ENCODE measurements around the gene TAGLN. TPM values are rescaled to one million over a fixed set of nuclear protein-coding genes. Genes with fewer than 3 reads are reported as not detected.

Gene TAGLN
- total RNA-seq, 1 experiment from 2014 or later: 71.5 TPM

GRCh38 chr11:117255966-117256365 lies 56.8 kb downstream of the TAGLN start (continued):
- TF ChIP-seq ZNF512 (CRISPR knock-in tag; IDR thresholded peaks at IDR 0.05; ENCODE audit: borderline replicate concordance) (no peak), TCF7 (CRISPR knock-in tag; IDR thresholded peaks at IDR 0.05; ENCODE audit: low read depth) (no peak)

DNA sequence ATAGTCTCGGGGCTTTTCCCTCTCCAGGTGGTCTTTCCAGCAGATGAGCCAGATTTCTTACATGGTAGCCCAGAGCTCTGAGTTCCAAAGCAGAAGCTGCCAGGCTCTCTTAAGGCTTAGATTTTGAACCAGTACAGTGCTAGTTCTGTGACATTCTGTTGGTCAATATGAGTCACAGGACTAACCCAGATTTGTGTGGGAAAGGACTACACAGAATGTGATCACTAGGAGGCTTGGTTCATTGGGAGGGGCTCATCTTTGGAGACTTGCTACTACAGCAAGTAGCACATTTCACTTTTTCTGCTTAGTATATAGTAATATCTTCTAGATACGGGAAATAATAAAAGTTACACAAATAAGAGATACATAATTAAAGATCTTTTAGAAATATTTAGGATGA lies 57.4 kb downstream of the TAGLN start:
- Mint-ChIP-seq H3K9me3 (no peaks in the 10 kb centered on the region), H3K4me3 (no peak overlapping the region), H3K36me3 (peaks cover 30% of the 10 kb centered on the region), H3K27ac (no peak overlapping the region), H3K4me1 (no peaks in the 10 kb centered on the region), H3K27me3 (ENCODE audit: low read depth) (no peaks in the 10 kb centered on the region)
- CTCF ChIA-PET: no interaction called here
- no peak for ATAC-seq
- TF ChIP-seq NR3C1 (CRISPR knock-in tag; conservative IDR thresholded peaks at IDR 0.05; ENCODE audit: low read depth): no peak
- POLR2A ChIA-PET: no interaction called here
- no peak for DNase-seq (ENCODE audit: low spot score)

Other genes starting within 250 kb of the TAGLN start
- 26.4 to 34.4 TPM (median 29.6 TPM) in 3 replicates for gene SIK3, start 100.9 kb upstream of the TAGLN start, total RNA-seq (2021)
- gene PAFAH1B2, start 55.1 kb upstream of the TAGLN start, total RNA-seq (2021): 132 to 138 TPM (median 133 TPM) in 3 replicates
- 20.7 to 27.6 TPM (median 20.9 TPM) in 3 replicates for gene SIDT2, start 20.6 kb upstream of the TAGLN start, total RNA-seq (2021)
- gene PCSK7, start 32.7 kb downstream of the TAGLN start, total RNA-seq (2021): 39.4 to 48.9 TPM (median 41.9 TPM) in 3 replicates
- 35.4 to 45.0 TPM (median 37.8 TPM) in 3 replicates for gene RNF214, start 33.3 kb downstream of the TAGLN start, total RNA-seq (2021)
- gene BACE1-AS, start 92.0 kb downstream of the TAGLN start, total RNA-seq (2021): 12.2 to 15.7 TPM (median 13.8 TPM) in 3 replicates
- gene BACE1, start 116.9 kb downstream of the TAGLN start, total RNA-seq (2021): 8.5 to 9.2 TPM (median 8.7 TPM) in 3 replicates
- gene CEP164, start 128.5 kb downstream of the TAGLN start, total RNA-seq (2021): 21.0 to 23.5 TPM (median 21.8 TPM) in 3 replicates

Data from WTC11 (cell line).